ENCODE results near the gene MT1HL1. TPM values are rescaled to one million over a fixed set of nuclear protein-coding genes. Genes with fewer than 3 reads are reported as not detected.

The MT1HL1 gene
- total RNA-seq, 3 donors from 2014 or later (not counting 1 experiment from before 2014, with no cell fraction given): not detected

GRCh38 chr1:237029850-237030535 is 25.8 kb upstream of the MT1HL1 start:
- Histone ChIP-seq H3K4me3 (ENCODE audit: low read length) (no peak overlapping the region), H3K4me1 (ENCODE audit: control insufficient read depth, insufficient read depth, low read length) (no peaks in the 10 kb centered on the region), H3K36me3 (ENCODE audit: control insufficient read depth, insufficient read depth, low read length) (no peaks in the 10 kb centered on the region), H3K27ac (ENCODE audit: low read length) (no peak overlapping the region), H3K27me3 (ENCODE audit: control insufficient read depth, insufficient read depth, low read length) (peaks cover 2% of the 10 kb centered on the region), H3K9me3 (ENCODE audit: control insufficient read depth, insufficient read depth, low read length) (no peaks in the 10 kb centered on the region)
- no peak overlapping the region for H3K27ac Mint-ChIP-seq
- H3K27me3 Mint-ChIP-seq (ENCODE audit: low read depth in 2 of 2): peaks cover 0 to 8% of the 10 kb centered on the region in 2 donors
- no peak for TF ChIP-seq CTCF (IDR thresholded peaks at IDR 0.05)
- no peak for ATAC-seq
- peaks cover 7% of the 10 kb centered on the region for H3K36me3 Mint-ChIP-seq
- intact Hi-C loops (cut with micrococcal nuclease): no loop called here
- WGBS (ENCODE audit: insufficient coverage): 81% methylated on average over 9 of the region's 9 CpGs
- DNase-seq: no peak
- H3K4me1 Mint-ChIP-seq: no peaks in the 10 kb centered on the region
- H3K9me3 Mint-ChIP-seq: peaks cover 4 to 11% of the 10 kb centered on the region in 2 donors
- no peak overlapping the region for H3K4me3 Mint-ChIP-seq

- Histone ChIP-seq H3K27ac (ENCODE audit: low read length) (no peak overlapping the region), H3K9me3 (ENCODE audit: control insufficient read depth, insufficient read depth, low read length) (no peaks in the 10 kb centered on the region), H3K4me1 (ENCODE audit: control insufficient read depth, insufficient read depth, low read length) (no peaks in the 10 kb centered on the region), H3K27me3 (ENCODE audit: control insufficient read depth, insufficient read depth, low read length) (peaks cover 2% of the 10 kb centered on the region), H3K36me3 (ENCODE audit: control insufficient read depth, insufficient read depth, low read length) (no peaks in the 10 kb centered on the region), H3K4me3 (ENCODE audit: low read length) (no peak overlapping the region)
- no peaks in the 10 kb centered on the region for H3K4me1 Mint-ChIP-seq
- no peak for ATAC-seq
- TF ChIP-seq CTCF (IDR thresholded peaks at IDR 0.05): no peak
- peaks cover 7% of the 10 kb centered on the region for H3K36me3 Mint-ChIP-seq
- peaks cover 0 to 8% of the 10 kb centered on the region in 2 donors for H3K27me3 Mint-ChIP-seq (ENCODE audit: low read depth in 2 of 2)
- WGBS (ENCODE audit: insufficient coverage): 100% methylated on average over 1 of the region's 3 CpGs
- no peak overlapping the region for H3K27ac Mint-ChIP-seq
- H3K4me3 Mint-ChIP-seq: no peak overlapping the region
- DNase-seq: no peak
- H3K9me3 Mint-ChIP-seq: peaks cover 4 to 11% of the 10 kb centered on the region in 2 donors
- intact Hi-C loops (cut with micrococcal nuclease): no loop called here
These were observed 25.0 kb upstream of the MT1HL1 start for GRCh38 chr1:237029240-237029639.

- no peak overlapping the region for H3K27ac ChIP-seq (ENCODE audit: low read length)
- peaks cover 0 to 8% of the 10 kb centered on the region in 2 donors for H3K27me3 Mint-ChIP-seq (ENCODE audit: low read depth in 2 of 2)
- H3K36me3 Mint-ChIP-seq: peaks cover 7% of the 10 kb centered on the region
- no peak overlapping the region for H3K4me3 ChIP-seq (ENCODE audit: low read length)
- H3K36me3 ChIP-seq (ENCODE audit: control insufficient read depth, insufficient read depth, low read length): no peaks in the 10 kb centered on the region
- no peaks in the 10 kb centered on the region for H3K9me3 ChIP-seq (ENCODE audit: control insufficient read depth, insufficient read depth, low read length)
- peaks cover 2% of the 10 kb centered on the region for H3K27me3 ChIP-seq (ENCODE audit: control insufficient read depth, insufficient read depth, low read length)
- H3K4me1 ChIP-seq (ENCODE audit: control insufficient read depth, insufficient read depth, low read length): no peaks in the 10 kb centered on the region
- DNase-seq: no peak
- intact Hi-C loops (cut with micrococcal nuclease): no loop called here
- peaks cover 4 to 11% of the 10 kb centered on the region in 2 donors for H3K9me3 Mint-ChIP-seq
- H3K27ac Mint-ChIP-seq: no peak overlapping the region
- 100% methylated on average over 1 of the region's 10 CpGs for WGBS (ENCODE audit: insufficient coverage)
- no peak for ATAC-seq
- no peaks in the 10 kb centered on the region for H3K4me1 Mint-ChIP-seq
- no peak for TF ChIP-seq CTCF (IDR thresholded peaks at IDR 0.05)
- H3K4me3 Mint-ChIP-seq: no peak overlapping the region
These were observed 21.3 kb upstream of the MT1HL1 start for GRCh38 chr1:237025358-237026074.
